Liver (tissue), 9 donors: ENCODE measurements around the gene ENOX1. TPM values are rescaled to one million over a fixed set of nuclear protein-coding genes. Genes with fewer than 3 reads are reported as not detected.
A peak's percentile ranks its signal among the peaks of the same experiment; 100 is the strongest.

Source experiments
- DNase-seq: peaks from one replicate; pipeline ENCODE4 v3.0.0-alpha.2; 2017; ENCODE audit warnings: low spot score
- H3K27ac ChIP-seq, 2 donors: one replicate each; pipeline ENCODE4 v1.7.0; 2013; ENCODE audit warnings: inconsistent platforms in 2 of 2, low read length in 2 of 2, control low read depth in 1 of 2, low read depth in 1 of 2, mild to moderate bottlenecking in 1 of 2
- H3K27me3 ChIP-seq, 4 donors: one replicate each; pipeline versions ENCODE4 v1.6.1 to v1.7.0; 2013; ENCODE audit warnings: low read length in 3 of 4, inconsistent platforms in 1 of 4, mild to moderate bottlenecking in 1 of 4, moderate library complexity in 1 of 4; ENCODE audit not compliant: control insufficient read depth in 4 of 4, insufficient read depth in 4 of 4
- H3K36me3 ChIP-seq, 4 donors: one replicate each; pipeline versions ENCODE4 v1.6.1 to v1.7.0; 2013; ENCODE audit warnings: low read length in 3 of 4, mild to moderate bottlenecking in 3 of 4, low read depth in 1 of 4, moderate library complexity in 1 of 4; ENCODE audit not compliant: control insufficient read depth in 4 of 4, insufficient read depth in 3 of 4
- H3K4me1 ChIP-seq, 4 donors: one replicate each; pipeline versions ENCODE4 v1.6.1 to v1.7.0; 2013; ENCODE audit warnings: low read length in 3 of 4, mild to moderate bottlenecking in 3 of 4, moderate library complexity in 1 of 4; ENCODE audit not compliant: control insufficient read depth in 4 of 4, insufficient read depth in 4 of 4
- H3K4me3 ChIP-seq, 3 donors: one replicate each; pipeline versions ENCODE4 v1.6.1 to v1.7.0; 2013; ENCODE audit warnings: low read length in 3 of 3, control low read depth in 1 of 3, low read depth in 1 of 3, mild to moderate bottlenecking in 1 of 3
- H3K9ac ChIP-seq, 2 donors: one replicate each; pipeline ENCODE4 v1.7.0; 2013; ENCODE audit warnings: low read length in 2 of 2, mild to moderate bottlenecking in 2 of 2, moderate library complexity in 2 of 2, control low read depth in 1 of 2, low read depth in 1 of 2
- H3K9me3 ChIP-seq, 4 donors: one replicate each; pipeline versions ENCODE4 v1.6.1 to v1.7.0; 2013; ENCODE audit warnings: low read length in 3 of 4; ENCODE audit not compliant: control insufficient read depth in 4 of 4
- EGR1 ChIP-seq, 2 donors: IDR thresholded peaks; 2 replicates each; pipeline ENCODE4 v1.6.1; 2016 to 2018; ENCODE audit warnings: antibody characterized with exemption in 2 of 2, low read depth in 2 of 2
- FOXA2 ChIP-seq: IDR thresholded peaks from 2 replicates; pipeline ENCODE4 v1.6.1; 2016; ENCODE audit warnings: antibody characterized with exemption
- GABPA ChIP-seq, 2 donors: IDR thresholded peaks in 1 of 2; conservative IDR thresholded peaks in 1 of 2; 2 replicates each; pipeline ENCODE4 v1.6.1; 2016; ENCODE audit warnings: antibody characterized with exemption in 2 of 2, mild to moderate bottlenecking in 1 of 2, moderate library complexity in 1 of 2
- HNF4G ChIP-seq: IDR thresholded peaks from 2 replicates; pipeline ENCODE4 v1.6.1; 2016; ENCODE audit warnings: antibody characterized with exemption
- JUND ChIP-seq, 2 donors: IDR thresholded peaks; 2 replicates each; pipeline ENCODE4 v1.6.1; 2016; ENCODE audit warnings: antibody characterized with exemption in 2 of 2
- NR2F2 ChIP-seq: IDR thresholded peaks from 2 replicates; pipeline ENCODE4 v1.6.1; 2016; ENCODE audit warnings: antibody characterized with exemption
- RAD21 ChIP-seq, 2 donors: IDR thresholded peaks; 2 replicates each; pipeline ENCODE4 v1.6.1; 2016; ENCODE audit warnings: antibody characterized with exemption in 2 of 2, mild to moderate bottlenecking in 2 of 2
- REST ChIP-seq: IDR thresholded peaks from 2 replicates; pipeline ENCODE4 v1.6.1; 2016; ENCODE audit warnings: antibody characterized with exemption, mild to moderate bottlenecking
- RXRA ChIP-seq, 2 donors: IDR thresholded peaks; 2 replicates each; pipeline ENCODE4 v1.6.1; 2017 to 2018; ENCODE audit warnings: antibody characterized with exemption in 2 of 2, mild to moderate bottlenecking in 1 of 2
- YY1 ChIP-seq: IDR thresholded peaks from 2 replicates; pipeline ENCODE4 v1.6.1; 2016; ENCODE audit warnings: antibody characterized with exemption, mild to moderate bottlenecking
- ZBTB33 ChIP-seq: IDR thresholded peaks from 2 replicates; pipeline ENCODE4 v1.6.1; 2016; ENCODE audit warnings: antibody characterized with exemption
- WGBS: extraction: QIAGEN DNeasy Blood & Tissue Kit; methylation state at CpG from one replicate; pipeline ENCODE4 v1.1.7; 2013; 5-methylcytosine and 5-hydroxymethylcytosine counted together
- polyA plus RNA-seq, 2 donors: library from polyadenylated mRNA; stranded (reverse) in 1 of 2; unstranded in 1 of 2; fragments of 200-250 nt in 1 of 2; fragments of >200 nt in 1 of 2; fragmentation: Nextera tagmentation in 1 of 2; extraction: Ambion mirVana in 1 of 2; gene quantifications; one replicate each; pipeline versions ENCODE4 v1.2.1 to v1.2.3, GENCODE V29; 2013 to 2015
- total RNA-seq, 2 donors: library from RNA; depleted of rRNA; stranded (reverse); fragments of >200 nt; gene quantifications; one replicate each; pipeline ENCODE4 v1.2.3, GENCODE V29; 2014
- TF ChIP-seq, protein P1 (sequence below): fragments of 150-350 bp; IDR thresholded peaks from 2 replicates; pipeline ENCODE4 v1.5.1; 2017; ENCODE audit warnings: improper control_type of control experiment, low read depth, low read length; ENCODE audit not compliant: missing input control
- TF ChIP-seq, protein P2 (sequence below): IDR thresholded peaks from 2 replicates; pipeline ENCODE4 v1.6.1; 2016; ENCODE audit warnings: antibody characterized with exemption
- TF ChIP-seq, protein P3 (sequence below): IDR thresholded peaks from 2 replicates; pipeline ENCODE4 v1.6.1; 2016; ENCODE audit warnings: antibody characterized with exemption
- donor health status: healthy.
- donor health status: healthy.
- donor health status: healthy.
- donor health status: healthy.
- donor health status: healthy.

The ENOX1 gene
- total and polyA plus RNA-seq, 4 donors: 0.02 to 0.33 (median 0.08) TPM; not detected in 1

GRCh38 chr13:43769529-43769928 lies 17.2 kb downstream of the ENOX1 start:
- TF ChIP-seq EGR1 (IDR thresholded peaks at IDR 0.05; ENCODE audit: low read depth in 2 of 2) (no peak), ZBTB33 (no peak), JUND (IDR thresholded peaks at IDR 0.05) (no peak), REST (no peak), NR2F2 (no peak), GABPA (IDR thresholded peaks at IDR 0.05 in 1 of 2, conservative IDR thresholded peaks at IDR 0.05 in 1 of 2) (no peak), FOXA2 (no peak), RAD21 (IDR thresholded peaks at IDR 0.05) (no peak), YY1 (no peak), RXRA (IDR thresholded peaks at IDR 0.05) (no peak), HNF4G (no peak)
- TF ChIP-seq, protein P1, sequence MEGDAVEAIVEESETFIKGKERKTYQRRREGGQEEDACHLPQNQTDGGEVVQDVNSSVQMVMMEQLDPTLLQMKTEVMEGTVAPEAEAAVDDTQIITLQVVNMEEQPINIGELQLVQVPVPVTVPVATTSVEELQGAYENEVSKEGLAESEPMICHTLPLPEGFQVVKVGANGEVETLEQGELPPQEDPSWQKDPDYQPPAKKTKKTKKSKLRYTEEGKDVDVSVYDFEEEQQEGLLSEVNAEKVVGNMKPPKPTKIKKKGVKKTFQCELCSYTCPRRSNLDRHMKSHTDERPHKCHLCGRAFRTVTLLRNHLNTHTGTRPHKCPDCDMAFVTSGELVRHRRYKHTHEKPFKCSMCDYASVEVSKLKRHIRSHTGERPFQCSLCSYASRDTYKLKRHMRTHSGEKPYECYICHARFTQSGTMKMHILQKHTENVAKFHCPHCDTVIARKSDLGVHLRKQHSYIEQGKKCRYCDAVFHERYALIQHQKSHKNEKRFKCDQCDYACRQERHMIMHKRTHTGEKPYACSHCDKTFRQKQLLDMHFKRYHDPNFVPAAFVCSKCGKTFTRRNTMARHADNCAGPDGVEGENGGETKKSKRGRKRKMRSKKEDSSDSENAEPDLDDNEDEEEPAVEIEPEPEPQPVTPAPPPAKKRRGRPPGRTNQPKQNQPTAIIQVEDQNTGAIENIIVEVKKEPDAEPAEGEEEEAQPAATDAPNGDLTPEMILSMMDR: no peak
- TF ChIP-seq, protein P2, sequence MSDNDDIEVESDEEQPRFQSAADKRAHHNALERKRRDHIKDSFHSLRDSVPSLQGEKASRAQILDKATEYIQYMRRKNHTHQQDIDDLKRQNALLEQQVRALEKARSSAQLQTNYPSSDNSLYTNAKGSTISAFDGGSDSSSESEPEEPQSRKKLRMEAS: no peak
- TF ChIP-seq, protein P3, sequence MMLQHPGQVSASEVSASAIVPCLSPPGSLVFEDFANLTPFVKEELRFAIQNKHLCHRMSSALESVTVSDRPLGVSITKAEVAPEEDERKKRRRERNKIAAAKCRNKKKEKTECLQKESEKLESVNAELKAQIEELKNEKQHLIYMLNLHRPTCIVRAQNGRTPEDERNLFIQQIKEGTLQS: no peak
- no peaks in the 10 kb centered on the region for H3K36me3 ChIP-seq
- no peaks in the 10 kb centered on the region for H3K4me1 ChIP-seq
- H3K27me3 ChIP-seq: no peaks in the 10 kb centered on the region
- no peak overlapping the region for H3K27ac ChIP-seq
- H3K9me3 ChIP-seq: no peaks in the 10 kb centered on the region
- H3K4me3 ChIP-seq: no peak overlapping the region
- DNase-seq: no peak
- no peak overlapping the region for H3K9ac ChIP-seq
- WGBS: 86% methylated on average over 2 of the region's 2 CpGs

DNA sequence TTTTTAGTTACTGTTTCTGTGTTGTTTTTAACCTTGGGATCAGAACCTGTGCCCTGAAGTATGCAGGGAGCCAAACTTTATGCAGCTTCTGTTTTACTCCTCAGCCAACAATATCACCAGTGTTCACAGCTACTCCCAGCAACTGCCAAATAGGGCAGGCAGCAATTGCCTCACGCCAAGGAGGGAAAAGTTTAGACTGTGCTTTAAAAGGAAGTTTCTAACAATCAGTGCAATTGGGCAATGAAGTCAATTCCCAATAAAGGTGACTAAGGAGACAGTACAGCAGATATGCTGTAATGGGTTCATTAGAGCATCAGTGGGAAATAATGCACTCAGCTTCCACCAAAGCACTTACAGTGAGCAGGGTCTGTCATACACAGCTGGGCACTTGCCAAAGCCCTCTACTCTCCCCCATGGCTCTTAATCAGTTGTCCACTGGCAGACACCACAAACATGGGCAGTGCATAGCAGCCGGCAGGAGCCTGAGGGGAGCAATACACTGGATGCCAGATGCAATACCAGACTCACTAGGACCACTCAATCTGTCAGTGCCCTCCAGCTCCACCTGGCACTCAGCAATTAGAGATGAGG lies 19.3 kb downstream of the ENOX1 start:
- H3K9me3 ChIP-seq: no peaks in the 10 kb centered on the region
- DNase-seq: no peak
- no peak overlapping the region for H3K27ac ChIP-seq
- no peak for TF ChIP-seq GABPA (IDR thresholded peaks at IDR 0.05 in 1 of 2, conservative IDR thresholded peaks at IDR 0.05 in 1 of 2)
- TF ChIP-seq NR2F2: peak; percentile 46
- 62% methylated on average over 2 of the region's 2 CpGs for WGBS
- H3K27me3 ChIP-seq: no peaks in the 10 kb centered on the region
- H3K36me3 ChIP-seq: no peaks in the 10 kb centered on the region
- H3K4me1 ChIP-seq: no peaks in the 10 kb centered on the region
- no peak overlapping the region for H3K4me3 ChIP-seq
- no peak overlapping the region for H3K9ac ChIP-seq
